IMR-90 (cell line): ENCODE results near the gene MAN1C1. TPM values are rescaled to one million over a fixed set of nuclear protein-coding genes. Genes with fewer than 3 reads are reported as not detected.

ENCODE experiments used
- ATAC-seq: fragments of 200-7000 bp; cut with Tn5 transposase; 2 replicates; pipeline ENCODE4 v1.9.1; 2020; ENCODE audit warnings: low read depth, mild to moderate bottlenecking, moderate library complexity
- BruUV-seq: library from RNA; stranded (reverse); fragments of 400-500 nt; replicated peaks from 2 replicates; lab custom pipeline; 2021; lab: Mats Ljungman, UMichigan
- CTCF ChIA-PET: fragments of 300-600 bp; formaldehyde crosslinking; extraction: SDS; loops from one replicate; lab custom pipeline; 2021; ENCODE audit warnings: antibody characterized with exemption; lab: Yijun Ruan, JAX
- POLR2A ChIA-PET: fragments of 300-600 bp; sonication (Branson Sonifier 250); formaldehyde crosslinking; loops from one replicate; lab custom pipeline; 2022; ENCODE audit warnings: antibody characterized with exemption; ENCODE audit not compliant: unreplicated experiment; lab: Charles Lee
- DNase-seq: peaks from one replicate; pipeline ENCODE4 v3.0.0; 2013
- H2AFZ ChIP-seq: replicated peaks from 2 replicates; pipeline ENCODE3; 2013; ENCODE audit warnings: low read length, mild to moderate bottlenecking; ENCODE audit not compliant: poor library complexity
- H2AK5ac ChIP-seq: 2 replicates; pipeline ENCODE4 v1.6.1; 2013; ENCODE audit warnings: low read depth, low read length, inconsistent platforms
- H2AK9ac ChIP-seq: replicated peaks from 2 replicates; pipeline ENCODE3; 2013; ENCODE audit warnings: mild to moderate bottlenecking, low read depth, low read length, moderate library complexity; ENCODE audit not compliant: poor library complexity
- H2BK120ac ChIP-seq: 2 replicates; pipeline ENCODE4 v1.6.1; 2013; ENCODE audit warnings: low read depth, low read length, inconsistent platforms
- H2BK15ac ChIP-seq: 3 replicates; pipeline ENCODE4 v1.6.1; 2013; ENCODE audit warnings: low read depth, low read length, inconsistent platforms
- H2BK20ac ChIP-seq: 2 replicates; pipeline ENCODE4 v1.6.1; 2013; ENCODE audit warnings: low read depth, mild to moderate bottlenecking, inconsistent platforms, low read length, moderate library complexity
- H2BK5ac ChIP-seq: 2 replicates; pipeline ENCODE4 v1.6.1; 2013; ENCODE audit warnings: mild to moderate bottlenecking, low read depth, low read length, inconsistent platforms; ENCODE audit not compliant: poor library complexity, severe bottlenecking
- H3K14ac ChIP-seq: replicated peaks from 2 replicates; pipeline ENCODE4 v1.6.1; 2013; ENCODE audit warnings: low read depth, low read length, inconsistent platforms
- H3K18ac ChIP-seq: 2 replicates; pipeline ENCODE4 v1.6.1; 2013; ENCODE audit warnings: low read depth, low read length, control low read depth
- H3K23ac ChIP-seq: 2 replicates; pipeline ENCODE4 v1.6.1; 2013; ENCODE audit warnings: low read depth, low read length, inconsistent platforms
- H3K27ac ChIP-seq: 2 replicates; pipeline ENCODE4 v1.5.1; 2013; ENCODE audit warnings: mild to moderate bottlenecking, control low read depth, low read length; ENCODE audit not compliant: insufficient read depth
- H3K27me3 ChIP-seq: 2 replicates; pipeline ENCODE4 v1.6.1; 2013; ENCODE audit warnings: low read length; ENCODE audit not compliant: control insufficient read depth, insufficient read depth
- H3K36me3 ChIP-seq: 2 replicates; pipeline ENCODE4 v1.6.1; 2013; ENCODE audit warnings: low read length, mixed read lengths; ENCODE audit not compliant: control insufficient read depth, insufficient read depth
- H3K4ac ChIP-seq: 2 replicates; pipeline ENCODE4 v1.6.1; 2013; ENCODE audit warnings: low read depth, low read length, inconsistent platforms
- H3K4me1 ChIP-seq: 2 replicates; pipeline ENCODE4 v1.6.1; 2013; ENCODE audit warnings: low read length, mixed read lengths; ENCODE audit not compliant: control insufficient read depth, insufficient read depth
- H3K4me2 ChIP-seq: 2 replicates; pipeline ENCODE4 v1.6.1; 2013; ENCODE audit warnings: low read depth, mild to moderate bottlenecking, control low read depth, low read length, moderate library complexity
- H3K4me3 ChIP-seq: 2 replicates; pipeline ENCODE4 v1.5.1; 2013; ENCODE audit warnings: low read depth, mild to moderate bottlenecking, control low read depth, low read length, moderate library complexity; ENCODE audit not compliant: insufficient read depth
- H3K56ac ChIP-seq: 2 replicates; pipeline ENCODE4 v1.6.1; 2013; ENCODE audit warnings: low read length, inconsistent platforms; ENCODE audit not compliant: insufficient read depth; ENCODE audit errors: extremely low read depth
- H3K79me1 ChIP-seq, 2 experiments: 2 replicates each; pipeline ENCODE4 v1.6.1; 2013; ENCODE audit warnings: low read length in 2 of 2, inconsistent platforms in 1 of 2, low read depth in 1 of 2
- H3K9ac ChIP-seq: 2 replicates; pipeline ENCODE4 v1.6.1; 2013; ENCODE audit warnings: low read depth, low read length, control low read depth
- H3K9me1 ChIP-seq: 2 replicates; pipeline ENCODE4 v1.6.1; 2013; ENCODE audit warnings: low read length, inconsistent platforms; ENCODE audit not compliant: insufficient read depth
- H3K9me3 ChIP-seq: 2 replicates; pipeline ENCODE4 v1.6.1; 2013; ENCODE audit warnings: low read length; ENCODE audit not compliant: control insufficient read depth, insufficient read depth
- H4K20me1 ChIP-seq: 2 replicates; pipeline ENCODE4 v1.6.1; 2013; ENCODE audit warnings: low read length, inconsistent platforms; ENCODE audit not compliant: insufficient read depth
- H4K5ac ChIP-seq: 2 replicates; pipeline ENCODE4 v1.6.1; 2013; ENCODE audit warnings: mild to moderate bottlenecking, low read depth, low read length, control low read depth
- H4K8ac ChIP-seq, 2 experiments: 2 replicates each; pipeline ENCODE4 v1.6.1; 2013; ENCODE audit warnings: low read depth in 2 of 2, low read length in 2 of 2, control low read depth in 1 of 2, inconsistent platforms in 1 of 2
- H4K91ac ChIP-seq: 2 replicates; pipeline ENCODE4 v1.6.1; 2013; ENCODE audit warnings: low read depth, low read length, inconsistent platforms; ENCODE audit not compliant: insufficient read depth
- BHLHE40 ChIP-seq: fragments of 150-350 bp; IDR thresholded peaks from 2 replicates; pipeline ENCODE4 v1.6.1; 2016; ENCODE audit warnings: mild to moderate bottlenecking, low read depth, low read length
- CHD1 ChIP-seq: IDR thresholded peaks from 2 replicates; pipeline ENCODE4 v1.6.1; 2012; ENCODE audit warnings: low read depth, low read length, improper control_type of control experiment
- CTCF ChIP-seq: conservative IDR thresholded peaks from 2 replicates; pipeline ENCODE4 v1.5.1; 2012; ENCODE audit warnings: mild to moderate bottlenecking, low read depth, low read length, improper control_type of control experiment
- ELK1 ChIP-seq: fragments of 150-350 bp; IDR thresholded peaks from 2 replicates; pipeline ENCODE4 v1.6.1; 2016; ENCODE audit warnings: low read depth, mild to moderate bottlenecking, low read length, moderate library complexity, borderline replicate concordance
- FOS ChIP-seq: fragments of 150-350 bp; IDR thresholded peaks from 2 replicates; pipeline ENCODE4 v1.6.1; 2016; ENCODE audit warnings: low read depth, low read length
- MXI1 ChIP-seq: IDR thresholded peaks from 2 replicates; pipeline ENCODE4 v1.6.1; 2012; ENCODE audit warnings: low read depth, mild to moderate bottlenecking, low read length, moderate library complexity, borderline replicate concordance
- POLR2A ChIP-seq: IDR thresholded peaks from 2 replicates; pipeline ENCODE4 v1.6.1; 2012; ENCODE audit warnings: mild to moderate bottlenecking, low read depth, low read length
- RAD21 ChIP-seq: IDR thresholded peaks from 2 replicates; pipeline ENCODE4 v1.6.1; 2012; ENCODE audit warnings: low read length, improper control_type of control experiment
- RCOR1 ChIP-seq: IDR thresholded peaks from 2 replicates; pipeline ENCODE4 v1.6.1; 2012; ENCODE audit warnings: mild to moderate bottlenecking, low read length, improper control_type of control experiment; ENCODE audit not compliant: insufficient replicate concordance
- USF2 ChIP-seq: fragments of 150-350 bp; IDR thresholded peaks from 2 replicates; pipeline ENCODE4 v1.6.1; 2017; ENCODE audit warnings: mild to moderate bottlenecking, antibody characterized with exemption, low read length, low read depth
- WGBS, 2 experiments: methylation state at CpG; one replicate each; pipeline versions ENCODE4 v1.1.5 to v1.1.7; 2013; ENCODE audit warnings: missing lambda C conversion rate in 2 of 2; ENCODE audit not compliant: insufficient read length in 1 of 2; ENCODE audit errors: extremely low coverage in 2 of 2; 5-methylcytosine and 5-hydroxymethylcytosine counted together
- dilution Hi-C: fragments of 300-500 bp; cut with HindIII; formaldehyde crosslinking; loops from one replicate; pipeline ENCODE4 v1.14.3; 2018; ENCODE audit warnings: low sequenced_read_pairs; ENCODE audit not compliant: unreplicated experiment
- in situ Hi-C: fragments of 300-500 bp; cut with MboI; formaldehyde crosslinking; loops from 3 replicates; pipeline ENCODE4 v1.14.3; 2019; ENCODE audit warnings: low sequenced_read_pairs, inconsistent platforms, mixed read lengths
- intact Hi-C: fragments of 100-400 bp; cut with micrococcal nuclease; formaldehyde crosslinking; loops from 2 replicates; pipeline ENCODE4 v1.10.0; 2022
- polyA plus RNA-seq, 3 experiments: library from polyadenylated mRNA; depleted of rRNA; stranded (reverse); fragments of >200 nt; gene quantifications; 2 replicates each; pipeline ENCODE4 v1.2.3, GENCODE V29; 2012; ENCODE audit warnings: low replicate concordance in 1 of 3
- total RNA-seq: library from RNA; depleted of rRNA; stranded (reverse); fragments of >200 nt; gene quantifications from 2 replicates; pipeline ENCODE4 v1.2.3, GENCODE V29; 2012

Gene MAN1C1
- total and polyA plus RNA-seq, 2 of the 4 experiments (the other 2 are of a cell fraction): 3.2 to 11.3 TPM

- TF ChIP-seq ELK1: no peak
- no peak for TF ChIP-seq CHD1
Measured at GRCh38 chr1:25569597-25570396, 46.8 kb upstream of the MAN1C1 start (continued).

- no peaks in the 10 kb centered on the region for H3K9me3 ChIP-seq
- no peak overlapping the region for H4K91ac ChIP-seq
- H3K23ac ChIP-seq: no peak overlapping the region
- H3K9me1 ChIP-seq: peaks cover 13% of the 10 kb centered on the region
- H2BK120ac ChIP-seq: no peak overlapping the region
- dilution Hi-C loops: no loop called here
- H3K36me3 ChIP-seq: no peaks in the 10 kb centered on the region
- no peak overlapping the region for H3K9ac ChIP-seq
- no peak overlapping the region for H3K14ac ChIP-seq
- H3K56ac ChIP-seq: no peak overlapping the region
- no peak overlapping the region for H3K4me3 ChIP-seq
- peaks cover 0 to 9% of the 10 kb centered on the region in 2 experiments; a peak in 2 of 4 replicates for H3K79me1 ChIP-seq
- H3K27me3 ChIP-seq: no peaks in the 10 kb centered on the region
- no peak overlapping the region for H2BK5ac ChIP-seq
- no peak overlapping the region for H2AFZ ChIP-seq
- H4K20me1 ChIP-seq: no peaks in the 10 kb centered on the region
- H4K8ac ChIP-seq: no peak overlapping the region
- DNase-seq (no peak), ATAC-seq (no peak)
- no peak overlapping the region for H3K18ac ChIP-seq
- ChIA-PET CTCF (no interaction called here), POLR2A (interaction anchor here (0.5 kb wide), 1 partner anchor 1297 kb away, joined by 3 read pairs; no protein-coding TSS in a partner anchor)
- in situ Hi-C loops: no loop called here
- no peak overlapping the region for H3K4ac ChIP-seq
- no peak overlapping the region for H3K27ac ChIP-seq
- no peak overlapping the region for H2BK20ac ChIP-seq
- H4K5ac ChIP-seq: no peak overlapping the region
- no peak overlapping the region for H2AK9ac ChIP-seq
- no CpG with 5 or more reads among the region's 12 CpGs for WGBS, 2 experiments
- intact Hi-C loops: no loop called here
- no TSS peak for BruUV-seq
- H2BK15ac ChIP-seq: no peak overlapping the region
- peaks cover 31% of the 10 kb centered on the region for H3K4me1 ChIP-seq
- no peak overlapping the region for H3K4me2 ChIP-seq
- H2AK5ac ChIP-seq: 0 out of 2 replicates have a peak overlapping the region, but pooled peaks have one; percentile 20
- TF ChIP-seq CHD1 (no peak), CTCF (no peak), POLR2A (no peak), BHLHE40 (no peak), RAD21 (no peak), RCOR1 (no peak), USF2 (no peak), MXI1 (no peak), FOS (no peak)
Measured at GRCh38 chr1:25570798-25571521, 45.6 kb upstream of the MAN1C1 start.
